GM19328 (cell line): Measurements from ENCODE around the gene FXN.
"Not testable (repeated sequence)": the region's sequence is repeated elsewhere in the genome, so short reads cannot be mapped to it uniquely, and the experiment has no call there.

ENCODE experiments used
- ATAC-seq: cut with Tn5 transposase; IDR thresholded peaks from one replicate; pipeline ENCODE4 v1.9.1; 2021; ENCODE audit warnings: mild to moderate bottlenecking, moderate library complexity; ENCODE audit not compliant: unreplicated experiment

The FXN gene

DNA sequence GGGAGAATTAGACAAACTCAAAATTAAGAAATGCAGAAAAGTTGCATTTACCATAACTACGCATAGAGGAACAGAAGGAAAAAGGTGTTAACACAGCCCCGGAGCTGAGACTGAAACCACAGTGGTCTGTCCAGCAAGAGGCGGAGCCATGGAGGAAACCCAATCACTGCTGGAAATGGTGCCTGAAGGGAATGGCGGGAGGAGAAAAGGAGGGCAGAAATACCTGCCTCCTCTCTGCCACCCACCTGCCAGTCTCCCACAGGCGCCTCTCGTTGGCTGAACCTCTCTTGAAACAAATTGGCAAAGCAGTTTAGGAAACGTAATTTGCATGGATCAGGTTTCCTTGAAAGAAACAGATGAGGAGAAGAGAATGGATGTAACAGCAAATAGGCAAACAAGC lies 11.9 kb upstream of the FXN start:
- ATAC-seq: no peak

DNA sequence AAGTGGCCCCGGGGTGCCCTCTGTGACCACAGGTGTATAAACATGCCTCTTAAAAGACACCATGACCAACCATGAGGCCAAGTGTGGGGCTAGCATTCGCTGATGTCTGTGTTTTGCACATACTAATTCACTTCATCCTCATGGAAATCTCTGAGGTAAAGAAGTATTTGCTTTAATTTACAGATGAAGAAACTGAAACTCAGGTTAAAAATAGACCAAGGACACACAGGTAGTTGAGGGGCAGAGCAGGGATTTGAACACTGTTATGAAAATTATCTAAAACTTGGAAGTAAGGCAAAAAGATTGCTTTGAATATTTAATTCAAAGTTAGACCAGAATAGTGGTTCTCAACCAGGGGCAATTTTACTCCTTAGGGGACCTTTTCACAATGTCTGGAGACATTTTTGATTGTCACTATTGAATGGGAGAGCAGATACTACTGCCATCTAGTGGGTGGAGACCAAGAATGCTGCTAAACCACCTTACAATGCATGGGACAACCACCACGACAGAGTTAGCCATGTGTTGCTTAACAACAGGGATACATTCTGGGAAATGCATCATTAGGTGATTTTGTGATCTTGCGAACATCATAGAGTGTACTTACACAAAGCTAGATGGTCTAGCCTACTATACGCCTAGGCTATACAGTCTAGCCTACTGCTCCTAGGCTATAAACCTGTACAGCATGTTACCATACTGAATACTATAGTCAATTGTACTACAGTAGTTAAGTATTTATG lies 8.0 kb upstream of the FXN start:
- ATAC-seq: peak; percentile 71

DNA sequence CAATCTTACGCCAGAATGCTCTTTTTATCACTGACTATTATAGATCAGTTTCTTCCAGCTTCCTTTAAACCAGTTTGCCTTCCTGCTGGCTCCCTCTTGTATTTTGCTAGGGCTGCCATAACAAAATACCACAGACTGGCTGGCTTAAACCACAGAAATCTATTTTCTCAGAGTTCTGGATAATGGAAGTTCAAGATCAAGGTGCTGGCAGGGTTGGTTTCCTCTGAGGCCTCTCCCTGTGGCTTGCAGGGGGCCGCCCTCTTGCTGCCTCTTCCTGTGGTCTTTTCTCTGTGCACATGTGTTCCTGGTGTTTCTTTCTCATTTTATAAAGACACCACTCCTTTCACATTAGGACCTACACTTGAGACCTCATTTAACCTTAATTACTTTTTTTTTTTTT lies 6.8 kb upstream of the FXN start:
- ATAC-seq: no peak

DNA sequence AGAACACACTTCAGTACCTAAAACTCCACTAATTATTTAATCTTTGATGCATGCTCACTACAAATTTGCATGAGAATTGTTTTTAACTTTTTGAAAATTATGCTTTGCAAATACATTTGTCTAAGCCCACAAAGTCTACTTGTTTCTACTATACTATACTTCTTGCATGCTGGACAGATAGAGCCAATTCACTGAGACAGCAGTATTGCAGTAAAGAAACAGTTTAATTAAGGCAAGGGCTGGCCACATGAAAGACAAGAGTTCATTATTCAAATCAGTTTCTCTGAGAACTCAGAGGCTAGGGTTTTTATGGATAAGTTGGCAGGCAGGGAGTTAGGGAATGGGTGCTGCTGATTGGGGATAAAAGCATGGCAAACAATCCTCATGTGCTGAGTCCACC lies 6.0 kb upstream of the FXN start:
- ATAC-seq: no peak

DNA sequence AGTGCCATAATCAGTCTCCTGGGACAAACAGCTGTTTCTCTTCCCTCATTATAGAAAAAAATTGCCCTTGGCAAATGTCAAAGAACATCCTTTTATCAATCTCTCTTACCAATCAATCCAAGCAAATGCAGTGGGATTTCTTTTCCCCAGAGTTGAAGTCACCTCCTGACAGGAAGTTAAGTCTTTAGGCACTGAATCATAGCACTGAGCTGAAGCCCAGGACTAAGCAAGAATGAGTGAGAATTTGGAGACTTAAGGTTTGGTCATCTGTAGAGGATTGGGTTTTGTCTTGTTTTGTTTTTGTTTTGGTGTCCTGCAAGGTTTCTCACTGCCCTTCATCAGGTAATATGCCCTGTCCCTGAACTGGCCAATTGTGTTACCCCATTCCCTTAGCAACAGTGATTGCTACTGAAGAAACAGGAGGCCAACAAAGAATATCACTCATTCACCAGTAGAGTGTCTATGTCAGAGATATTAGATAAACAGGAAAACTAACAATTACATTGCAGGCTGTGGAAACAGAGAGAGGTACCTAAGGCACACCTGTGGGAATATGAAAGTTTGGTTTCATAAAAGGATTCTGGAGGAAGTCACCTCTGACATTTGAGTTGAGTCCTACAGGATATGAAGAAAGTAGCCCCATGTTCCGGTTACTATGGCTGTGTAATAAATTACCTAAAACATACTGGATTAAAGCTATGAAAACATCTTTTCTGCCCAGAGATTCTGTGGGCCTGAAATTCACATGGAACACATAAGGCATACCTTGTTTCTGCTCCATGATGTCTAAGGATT lies 4.5 kb upstream of the FXN start:
- ATAC-seq: no peak

DNA sequence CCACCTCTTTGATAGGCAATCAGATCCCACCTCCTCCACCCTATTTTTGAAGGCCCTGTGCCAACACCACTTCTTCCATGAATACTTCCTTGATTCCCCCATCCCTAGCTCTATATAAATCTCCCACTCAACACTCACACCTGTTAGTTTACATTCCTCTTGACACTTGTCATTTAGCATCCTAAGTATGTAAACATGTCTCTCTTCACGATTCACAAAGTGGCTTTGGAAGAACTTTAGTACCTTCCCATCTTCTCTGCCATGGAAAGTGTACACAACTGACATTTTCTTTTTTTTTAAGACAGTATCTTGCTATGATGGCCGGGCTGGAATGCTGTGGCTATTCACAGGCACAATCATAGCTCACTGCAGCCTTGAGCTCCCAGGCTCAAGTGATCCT lies 1.5 kb upstream of the FXN start:
- ATAC-seq: no peak

DNA sequence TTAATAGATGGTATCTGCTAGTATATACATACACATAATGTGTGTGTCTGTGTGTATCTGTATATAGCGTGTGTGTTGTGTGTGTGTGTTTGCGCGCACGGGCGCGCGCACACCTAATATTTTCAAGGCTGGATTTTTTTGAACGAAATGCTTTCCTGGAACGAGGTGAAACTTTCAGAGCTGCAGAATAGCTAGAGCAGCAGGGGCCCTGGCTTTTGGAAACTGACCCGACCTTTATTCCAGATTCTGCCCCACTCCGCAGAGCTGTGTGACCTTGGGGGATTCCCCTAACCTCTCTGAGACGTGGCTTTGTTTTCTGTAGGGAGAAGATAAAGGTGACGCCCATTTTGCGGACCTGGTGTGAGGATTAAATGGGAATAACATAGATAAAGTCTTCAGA lies 757 bp downstream of the FXN start:
- peak; percentile 19 for ATAC-seq

DNA sequence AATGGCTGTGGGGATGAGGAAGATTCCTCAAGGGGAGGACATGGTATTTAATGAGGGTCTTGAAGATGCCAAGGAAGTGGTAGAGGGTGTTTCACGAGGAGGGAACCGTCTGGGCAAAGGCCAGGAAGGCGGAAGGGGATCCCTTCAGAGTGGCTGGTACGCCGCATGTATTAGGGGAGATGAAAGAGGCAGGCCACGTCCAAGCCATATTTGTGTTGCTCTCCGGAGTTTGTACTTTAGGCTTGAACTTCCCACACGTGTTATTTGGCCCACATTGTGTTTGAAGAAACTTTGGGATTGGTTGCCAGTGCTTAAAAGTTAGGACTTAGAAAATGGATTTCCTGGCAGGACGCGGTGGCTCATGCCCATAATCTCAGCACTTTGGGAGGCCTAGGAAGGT lies 1.2 kb downstream of the FXN start:
- ATAC-seq: no peak

DNA sequence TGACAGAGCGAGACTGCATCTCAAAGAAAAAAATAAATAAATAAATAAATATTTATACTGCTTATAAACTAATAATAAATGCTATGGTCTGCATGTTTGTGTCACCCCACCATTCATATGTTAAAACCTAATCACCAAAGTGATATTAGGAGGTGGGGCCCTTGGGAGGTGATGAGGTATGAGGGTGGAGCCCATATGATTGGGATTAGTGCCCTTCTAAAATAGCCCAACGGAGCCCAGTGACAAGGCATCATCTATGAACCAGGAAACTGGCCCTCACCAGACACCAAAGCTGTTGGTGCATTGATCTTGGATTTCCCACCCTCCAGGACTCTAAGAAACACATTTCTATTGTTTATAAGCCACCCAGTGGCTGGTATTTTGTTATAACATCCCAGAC lies 5.1 kb downstream of the FXN start:
- ATAC-seq: no peak

DNA sequence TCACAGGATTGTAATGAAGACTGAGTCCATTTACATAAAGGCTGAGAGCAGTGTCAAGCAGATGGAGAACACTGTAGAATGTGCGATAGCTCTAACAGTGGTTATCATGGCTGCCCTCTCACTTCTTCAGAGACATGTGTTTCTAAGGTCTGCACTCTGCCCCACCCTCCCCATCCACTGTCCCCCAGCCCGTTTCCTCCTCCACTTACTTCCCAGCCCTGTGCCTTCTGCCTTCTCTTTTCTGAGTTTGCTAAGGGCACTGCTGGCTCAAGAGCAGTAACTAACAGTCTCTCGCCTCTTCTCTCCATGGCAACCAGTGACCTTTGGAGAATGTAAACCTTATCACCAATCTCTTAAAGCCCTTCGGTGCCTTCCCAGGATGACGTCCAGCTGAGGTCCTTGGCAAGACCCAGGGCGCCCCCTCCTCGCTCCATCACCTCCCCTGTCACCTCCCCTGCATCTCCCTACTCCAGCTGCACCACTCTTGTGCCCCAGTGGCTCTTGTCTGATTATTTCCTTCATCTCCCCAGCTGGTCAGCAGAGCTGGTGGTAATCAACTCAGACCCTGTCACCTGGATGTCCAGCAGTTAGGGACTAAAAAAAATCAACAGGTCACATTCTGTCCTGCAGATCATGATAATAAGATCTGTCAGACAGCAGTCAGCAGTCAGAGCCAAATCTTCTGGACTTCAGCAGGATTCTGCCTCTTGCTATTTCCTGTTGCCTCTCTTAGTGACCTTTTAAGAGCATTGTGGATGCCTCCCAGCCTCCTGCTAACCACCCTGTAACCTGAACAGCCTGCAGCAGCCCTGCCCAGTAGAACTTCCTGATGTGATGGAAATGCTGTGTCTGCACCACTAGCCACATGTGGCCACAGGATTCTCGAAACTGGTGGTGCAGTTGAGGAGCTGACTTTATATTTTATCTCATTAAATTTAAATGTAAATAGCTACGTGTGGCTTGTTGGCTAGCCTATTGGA lies 9.0 kb downstream of the FXN start:
- no peak for ATAC-seq

DNA sequence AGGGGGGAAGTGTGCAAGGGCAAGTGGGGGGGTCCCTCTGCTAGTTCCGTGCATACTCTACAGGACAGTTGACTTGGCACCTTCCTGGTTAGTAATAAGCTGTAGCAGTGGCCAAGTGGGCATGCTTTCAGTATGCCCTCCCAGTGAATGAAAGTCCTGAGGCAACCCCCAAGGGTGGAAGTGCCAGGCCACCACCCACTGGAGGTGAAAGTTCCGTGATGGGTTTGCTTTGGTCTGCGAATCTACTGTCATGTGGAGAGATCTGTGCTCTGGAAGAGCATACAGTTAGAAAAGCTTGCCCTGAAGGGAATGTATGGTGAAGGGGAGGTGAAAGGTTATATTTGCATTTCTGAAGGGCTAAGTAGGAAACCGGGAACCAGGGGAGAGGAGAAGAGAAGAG lies 10.3 kb downstream of the FXN start:
- ATAC-seq: no peak

DNA sequence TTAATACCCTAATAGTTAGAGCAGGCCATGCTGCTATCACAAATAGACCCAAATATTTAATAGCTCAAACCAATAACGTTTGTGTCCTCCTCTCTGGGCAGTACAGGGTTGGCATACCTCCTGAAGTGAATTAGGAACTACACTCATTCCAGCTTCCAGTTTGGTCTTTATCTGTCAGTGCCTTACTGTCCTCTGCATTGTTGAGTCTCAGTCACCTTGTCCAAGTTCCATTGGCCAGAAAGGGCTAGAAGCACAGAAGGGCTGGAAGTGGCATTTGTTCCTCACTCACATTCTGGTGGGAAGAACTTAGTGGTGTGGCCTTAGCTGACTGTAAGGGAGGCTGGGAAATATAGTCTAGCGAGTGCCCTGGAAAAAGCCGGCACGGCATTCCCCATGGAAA lies 11.2 kb downstream of the FXN start:
- no peak for ATAC-seq

DNA sequence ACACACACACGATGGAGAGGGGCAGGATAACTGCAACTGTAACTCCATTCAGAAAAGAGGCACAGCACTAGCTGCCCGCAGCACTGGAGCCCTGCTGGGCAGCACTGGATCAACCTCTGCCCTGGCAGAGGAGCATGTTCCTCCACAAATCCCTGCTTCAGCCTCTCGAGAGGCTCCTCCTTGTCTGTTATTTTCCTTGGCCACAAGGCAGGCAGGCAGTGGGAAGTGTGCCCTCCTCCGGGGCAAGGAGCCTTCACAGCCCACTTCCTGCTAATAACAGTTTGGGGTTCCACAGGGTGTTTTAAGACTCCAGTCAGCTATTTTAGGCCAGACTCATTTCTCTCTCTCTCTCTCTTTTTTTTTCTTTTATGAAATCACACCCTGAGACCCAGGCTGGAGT lies 11.8 kb downstream of the FXN start:
- no peak for ATAC-seq

DNA sequence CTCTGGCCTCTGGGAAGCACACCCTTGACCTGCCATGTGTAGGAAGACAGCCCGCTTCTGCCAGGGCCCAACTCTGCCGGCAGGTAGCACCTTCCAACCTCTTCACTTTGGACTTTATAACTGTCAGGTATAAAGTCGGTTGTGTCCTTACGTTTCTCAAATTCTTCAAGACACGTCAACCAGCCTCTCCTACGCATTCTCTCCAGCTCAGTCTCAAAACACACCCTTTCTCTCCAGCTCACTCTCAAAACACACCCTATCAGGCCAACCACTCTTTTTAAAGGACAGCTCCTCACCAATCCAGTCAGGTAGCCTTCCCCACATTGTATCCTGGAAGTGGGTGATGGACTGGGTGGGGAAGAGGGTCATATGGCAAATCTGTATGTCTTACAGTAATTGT lies 13.5 kb downstream of the FXN start:
- no peak for ATAC-seq

DNA sequence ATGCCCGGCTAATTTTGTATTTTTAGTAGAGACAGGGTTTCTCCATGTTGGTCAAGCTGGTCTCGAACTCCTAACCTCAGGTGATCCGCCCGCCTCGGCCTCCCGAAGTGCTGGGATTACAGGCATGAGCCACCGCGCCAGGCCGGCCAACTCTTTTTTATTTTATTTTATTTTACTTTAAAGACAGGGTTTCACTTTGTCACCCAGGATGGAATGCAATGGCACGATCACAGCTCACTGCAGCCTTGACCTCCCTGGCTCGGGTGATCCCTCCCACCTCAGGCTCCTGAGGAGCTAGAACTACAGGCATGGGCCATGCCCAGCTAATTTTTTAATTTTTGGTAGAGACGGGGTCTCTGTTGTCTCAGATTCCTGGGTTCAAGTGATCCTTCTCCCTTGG lies 15.4 kb downstream of the FXN start:
- ATAC-seq: not testable (repeated sequence)

DNA sequence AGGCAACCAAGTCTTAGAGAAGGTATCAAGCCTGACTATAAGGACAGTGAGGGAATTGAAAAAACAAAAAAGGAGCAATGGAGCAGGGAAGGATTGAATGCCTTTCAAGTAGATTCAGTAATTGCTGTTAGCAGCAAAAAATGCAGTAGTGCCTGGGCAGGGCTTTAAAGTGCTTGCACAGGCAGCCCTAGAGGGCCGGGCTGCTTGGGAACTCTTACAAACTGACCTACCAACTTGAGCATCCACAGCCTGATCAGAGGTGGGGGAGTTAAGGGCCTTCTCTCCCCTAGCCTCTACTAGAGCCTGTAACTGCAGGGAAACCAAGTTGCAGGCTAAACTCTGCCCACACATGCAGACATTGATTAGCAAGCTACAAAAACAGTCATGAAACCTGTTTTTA lies 19.4 kb downstream of the FXN start:
- no peak for ATAC-seq

DNA sequence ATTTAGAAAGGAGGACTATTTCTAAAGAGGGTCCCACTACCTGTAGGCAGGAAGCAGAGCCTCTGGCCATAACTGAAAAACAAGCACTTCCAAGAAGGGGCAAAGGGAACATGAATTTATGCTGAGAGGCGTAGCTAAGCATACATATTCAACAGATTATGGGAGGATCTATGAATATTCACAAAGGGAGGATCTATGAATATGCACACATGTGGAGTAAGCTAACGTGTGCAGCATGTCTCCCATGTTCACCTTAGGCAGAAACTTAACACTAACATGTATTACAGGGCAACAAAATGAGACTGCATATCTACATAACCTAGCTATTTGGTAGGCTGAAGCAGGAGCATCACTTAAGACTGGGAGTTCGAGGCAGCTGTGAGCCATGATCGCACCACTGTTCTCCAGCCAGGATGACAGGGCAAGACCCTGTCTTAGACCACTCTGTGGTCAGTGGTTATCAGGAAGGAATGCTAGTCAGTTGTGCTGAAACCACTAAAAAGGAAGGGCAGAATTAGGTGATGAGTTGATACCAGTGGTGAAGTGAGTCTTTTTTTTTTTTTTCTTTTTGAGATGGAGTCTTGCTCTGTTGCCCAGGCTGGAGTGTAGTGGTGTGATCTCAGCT lies 20.8 kb downstream of the FXN start:
- no peak for ATAC-seq

DNA sequence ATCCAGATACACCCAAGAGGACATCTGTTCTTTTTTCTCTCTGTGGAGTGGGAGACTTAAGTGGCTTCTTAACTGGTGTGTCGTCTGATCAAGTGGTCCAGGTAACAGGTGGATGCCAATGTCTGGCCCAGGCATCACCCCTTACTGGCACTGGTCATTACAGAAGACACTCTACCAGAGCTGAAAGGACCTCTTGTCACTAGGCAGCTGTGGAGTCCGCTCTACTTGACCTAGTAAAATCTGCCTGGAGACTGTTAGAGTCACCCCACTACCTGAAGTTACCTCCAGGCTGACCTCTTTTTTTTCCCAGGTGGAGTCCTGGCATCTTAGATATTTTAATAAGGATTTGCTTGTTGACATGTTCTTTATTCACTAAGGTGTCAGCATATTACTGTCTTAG lies 22.5 kb downstream of the FXN start:
- no peak for ATAC-seq

DNA sequence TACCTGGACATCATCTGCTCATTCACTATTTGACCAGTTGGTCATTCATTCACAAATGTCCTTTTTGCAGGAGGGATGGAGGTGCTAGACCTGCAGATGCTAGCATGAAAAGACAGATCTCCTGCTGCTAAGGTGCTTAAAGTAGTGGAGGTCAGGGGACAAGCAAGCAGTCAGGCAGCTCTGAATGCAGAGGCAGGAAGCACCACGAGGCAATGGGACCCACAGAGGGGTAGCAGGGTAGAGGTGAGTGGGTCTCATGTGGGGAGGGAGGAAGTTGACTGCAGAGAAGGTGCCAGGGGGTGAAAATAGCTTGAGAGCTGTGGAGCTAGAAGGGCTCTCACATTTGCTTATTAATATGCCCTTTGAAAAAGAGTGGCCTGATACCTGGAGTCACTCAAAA lies 25.2 kb downstream of the FXN start:
- no peak for ATAC-seq

DNA sequence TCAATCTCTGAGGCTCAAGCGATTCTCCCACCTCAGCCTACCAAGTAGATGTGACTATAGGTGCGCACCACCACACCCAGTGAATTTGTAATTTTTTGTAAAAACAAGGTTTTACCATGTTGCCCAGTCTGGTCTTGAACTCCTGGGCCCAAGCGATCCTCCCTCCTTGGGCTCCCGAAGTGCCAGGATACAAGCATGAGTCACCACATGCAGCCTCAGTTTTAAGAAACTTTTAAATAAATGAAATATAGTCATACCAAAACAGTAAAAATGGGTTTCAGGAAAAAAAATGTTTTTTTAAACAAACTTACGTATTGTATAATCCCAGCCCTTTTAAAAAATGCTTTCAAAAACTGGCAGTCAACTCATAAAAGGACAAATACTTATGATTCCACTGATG lies 26.6 kb downstream of the FXN start:
- ATAC-seq: no peak

DNA sequence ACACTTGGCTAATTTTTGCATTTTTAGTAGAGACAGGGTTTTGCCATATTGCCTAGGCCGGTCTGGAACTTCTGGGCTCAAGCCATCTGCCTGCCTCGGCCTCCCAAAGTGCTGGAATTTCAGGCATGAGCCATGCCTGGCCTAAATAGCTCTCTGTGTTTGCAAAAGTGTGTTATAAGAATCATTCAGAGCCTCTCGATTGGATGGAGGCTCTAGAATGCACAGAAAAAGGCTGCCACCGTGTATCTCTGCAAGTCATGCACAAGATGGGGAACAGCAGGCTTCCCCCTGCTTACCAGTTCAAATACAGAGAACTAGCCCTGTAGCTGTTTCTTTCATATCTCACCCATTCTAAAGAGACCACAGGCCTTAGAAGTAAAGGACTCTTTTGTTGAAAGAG lies 28.3 kb downstream of the FXN start:
- no peak for ATAC-seq
